Measurements from ENCODE around the gene SBK1. TPM values are rescaled to one million over a fixed set of nuclear protein-coding genes. Genes with fewer than 3 reads are reported as not detected.

SBK1 gene
- total RNA-seq, 4 donors from 2014 or later: 1.3 to 2.7 (median 1.8) TPM

DNA sequence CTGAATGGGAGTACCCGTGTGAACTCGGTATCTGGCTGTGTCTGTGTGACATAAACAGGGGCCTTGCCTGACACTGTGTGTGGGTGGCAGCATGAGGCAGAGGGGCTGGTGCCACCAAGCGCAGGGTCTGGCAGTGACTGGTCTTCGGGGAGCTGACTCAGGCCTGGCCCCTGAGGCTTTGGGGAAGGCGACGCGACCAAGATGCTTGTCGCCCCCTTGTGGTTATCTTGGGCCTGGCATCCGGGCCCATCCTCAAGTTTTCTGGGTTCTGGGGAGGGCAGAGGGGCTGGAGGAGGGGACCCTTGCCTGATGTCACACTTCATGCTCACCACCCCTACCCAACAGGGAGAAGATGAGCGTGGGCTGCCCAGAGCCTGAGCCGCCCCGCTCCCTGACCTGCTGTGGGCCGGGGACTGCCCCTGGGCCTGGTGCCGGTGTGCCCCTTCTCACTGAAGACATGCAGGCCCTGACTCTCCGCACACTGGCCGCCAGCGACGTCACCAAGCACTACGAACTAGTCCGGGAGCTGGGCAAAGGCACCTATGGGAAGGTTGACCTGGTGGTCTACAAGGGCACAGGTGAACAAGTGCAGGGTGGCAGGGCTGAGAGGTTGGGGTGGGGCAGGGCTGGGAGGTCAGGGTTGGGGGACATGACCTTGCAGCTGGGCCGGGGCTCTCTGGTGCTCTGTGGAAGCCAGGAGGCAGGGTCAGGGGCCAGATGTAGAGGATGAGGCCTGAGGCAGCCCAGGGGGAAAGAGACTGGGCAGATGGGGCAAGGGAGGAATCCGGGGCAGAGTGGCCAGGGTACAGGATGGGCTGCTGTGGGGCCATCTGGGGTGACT is 24.9 kb downstream of the SBK1 start:
- H3K4me3 ChIP-seq (ENCODE audit: low read depth, poor library complexity, severe bottlenecking): no peak overlapping the region
- WGBS, 2 donors: 56 to 76% methylated on average over 10 to 22 of the region's 22 CpGs
- no peak for DNase-seq (ENCODE audit: low spot score in 2 of 2)
- intact Hi-C loops (cut with DNase I; ENCODE audit: low total_unique reads): no loop called here
- TF ChIP-seq, protein P1, sequence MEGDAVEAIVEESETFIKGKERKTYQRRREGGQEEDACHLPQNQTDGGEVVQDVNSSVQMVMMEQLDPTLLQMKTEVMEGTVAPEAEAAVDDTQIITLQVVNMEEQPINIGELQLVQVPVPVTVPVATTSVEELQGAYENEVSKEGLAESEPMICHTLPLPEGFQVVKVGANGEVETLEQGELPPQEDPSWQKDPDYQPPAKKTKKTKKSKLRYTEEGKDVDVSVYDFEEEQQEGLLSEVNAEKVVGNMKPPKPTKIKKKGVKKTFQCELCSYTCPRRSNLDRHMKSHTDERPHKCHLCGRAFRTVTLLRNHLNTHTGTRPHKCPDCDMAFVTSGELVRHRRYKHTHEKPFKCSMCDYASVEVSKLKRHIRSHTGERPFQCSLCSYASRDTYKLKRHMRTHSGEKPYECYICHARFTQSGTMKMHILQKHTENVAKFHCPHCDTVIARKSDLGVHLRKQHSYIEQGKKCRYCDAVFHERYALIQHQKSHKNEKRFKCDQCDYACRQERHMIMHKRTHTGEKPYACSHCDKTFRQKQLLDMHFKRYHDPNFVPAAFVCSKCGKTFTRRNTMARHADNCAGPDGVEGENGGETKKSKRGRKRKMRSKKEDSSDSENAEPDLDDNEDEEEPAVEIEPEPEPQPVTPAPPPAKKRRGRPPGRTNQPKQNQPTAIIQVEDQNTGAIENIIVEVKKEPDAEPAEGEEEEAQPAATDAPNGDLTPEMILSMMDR (IDR thresholded peaks at IDR 0.05): no peak
- no peak for TF ChIP-seq POLR2A (IDR thresholded peaks at IDR 0.05)

DNA sequence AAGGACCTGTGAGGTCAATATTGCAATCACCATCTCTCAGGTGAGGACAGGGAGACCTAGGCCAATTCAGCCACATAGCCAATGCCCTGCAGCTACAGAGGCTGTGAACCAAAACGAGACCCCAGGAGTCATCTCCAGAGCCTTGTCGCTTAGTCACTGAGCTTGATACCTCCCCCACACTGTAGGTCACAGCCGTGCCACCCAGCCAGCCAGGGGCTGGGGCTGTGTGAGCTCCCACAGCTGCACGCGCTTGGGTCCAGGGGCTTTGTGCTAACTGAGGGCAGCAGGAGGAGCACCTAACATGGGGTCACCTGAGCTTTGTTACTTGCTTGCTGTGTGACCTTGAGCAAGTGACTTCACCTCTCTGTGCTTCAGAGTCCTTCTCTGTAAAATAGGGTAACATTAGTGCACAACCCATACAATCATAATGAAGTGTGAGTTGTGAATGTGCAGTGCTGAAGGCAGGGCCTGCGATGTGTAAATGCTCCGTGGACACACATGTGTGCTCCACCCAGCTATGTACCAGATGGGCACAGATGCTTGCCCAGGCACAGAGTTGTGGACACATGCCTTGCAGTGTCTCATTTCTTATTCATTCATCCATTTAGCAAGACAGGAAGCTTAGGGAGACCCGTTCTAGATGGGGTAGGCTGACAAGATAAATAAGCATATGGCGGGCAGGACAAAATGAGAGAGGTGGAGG is 25.9 kb downstream of the SBK1 start:
- TF ChIP-seq, protein P1 (IDR thresholded peaks at IDR 0.05): no peak
- no peak for TF ChIP-seq POLR2A (IDR thresholded peaks at IDR 0.05)
- no peak for DNase-seq (ENCODE audit: low spot score in 2 of 2)
- intact Hi-C loops (cut with DNase I; ENCODE audit: low total_unique reads): no loop called here
- H3K4me3 ChIP-seq (ENCODE audit: low read depth, poor library complexity, severe bottlenecking): no peak overlapping the region
- 81 to 85% methylated on average over 7 to 8 of the region's 9 CpGs for WGBS, 2 donors

DNA sequence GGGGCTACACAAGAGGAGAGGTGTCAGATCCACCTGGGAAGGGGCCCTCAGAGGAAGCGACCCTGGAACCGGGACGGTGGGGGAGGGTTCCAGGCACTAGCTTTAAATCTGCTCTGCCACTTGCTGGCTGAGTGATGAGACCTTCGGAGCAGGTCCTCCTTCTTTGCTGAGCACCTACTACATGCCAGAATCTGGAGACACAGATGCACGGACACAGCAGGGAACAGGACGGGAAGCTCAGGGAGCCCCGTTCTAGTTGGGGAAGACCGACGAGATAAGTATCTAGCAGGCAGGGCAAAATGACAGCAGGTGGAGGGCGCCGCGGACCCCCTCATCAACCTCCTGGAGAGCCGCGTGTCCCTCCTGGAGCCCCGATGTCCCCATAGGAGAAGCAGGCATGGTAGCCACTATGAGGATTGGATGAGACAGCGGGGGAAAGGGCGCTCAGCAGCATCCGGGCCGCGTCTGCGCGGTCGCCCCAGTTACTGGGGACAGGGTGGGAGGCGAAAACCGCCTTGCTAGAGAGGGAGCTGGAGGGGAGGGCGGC is 27.2 kb downstream of the SBK1 start:
- no peak overlapping the region for H3K4me3 ChIP-seq (ENCODE audit: low read depth, poor library complexity, severe bottlenecking)
- DNase-seq (ENCODE audit: low spot score in 2 of 2): no peak
- WGBS, 2 donors: 91 to 92% methylated on average over 26 of the region's 26 CpGs
- intact Hi-C loops (cut with DNase I; ENCODE audit: low total_unique reads): no loop called here
- TF ChIP-seq POLR2A (IDR thresholded peaks at IDR 0.05): no peak
- TF ChIP-seq, protein P1 (IDR thresholded peaks at IDR 0.05): no peak

DNA sequence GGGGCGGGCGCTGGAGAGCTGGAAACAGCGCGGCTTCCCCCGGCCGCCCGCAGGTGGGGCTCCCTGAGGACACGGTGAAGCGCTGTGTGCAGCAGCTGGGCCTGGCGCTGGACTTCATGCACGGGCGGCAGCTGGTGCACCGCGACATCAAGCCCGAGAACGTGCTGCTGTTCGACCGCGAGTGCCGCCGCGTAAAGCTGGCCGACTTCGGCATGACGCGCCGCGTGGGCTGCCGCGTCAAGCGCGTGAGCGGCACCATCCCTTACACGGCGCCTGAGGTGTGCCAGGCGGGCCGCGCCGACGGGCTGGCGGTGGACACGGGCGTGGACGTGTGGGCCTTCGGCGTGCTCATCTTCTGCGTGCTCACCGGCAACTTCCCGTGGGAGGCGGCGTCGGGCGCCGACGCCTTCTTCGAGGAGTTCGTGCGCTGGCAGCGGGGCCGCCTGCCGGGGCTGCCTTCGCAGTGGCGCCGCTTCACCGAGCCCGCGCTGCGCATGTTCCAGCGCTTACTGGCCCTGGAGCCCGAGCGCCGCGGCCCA is 27.8 kb downstream of the SBK1 start:
- 96% methylated on average over 72 to 73 of the region's 73 CpGs for WGBS, 2 donors
- TF ChIP-seq, protein P1 (IDR thresholded peaks at IDR 0.05): no peak
- no peak for TF ChIP-seq POLR2A (IDR thresholded peaks at IDR 0.05)
- no peak for DNase-seq (ENCODE audit: low spot score in 2 of 2)
- intact Hi-C loops (cut with DNase I; ENCODE audit: low total_unique reads): no loop called here
- no peak overlapping the region for H3K4me3 ChIP-seq (ENCODE audit: low read depth, poor library complexity, severe bottlenecking)

DNA sequence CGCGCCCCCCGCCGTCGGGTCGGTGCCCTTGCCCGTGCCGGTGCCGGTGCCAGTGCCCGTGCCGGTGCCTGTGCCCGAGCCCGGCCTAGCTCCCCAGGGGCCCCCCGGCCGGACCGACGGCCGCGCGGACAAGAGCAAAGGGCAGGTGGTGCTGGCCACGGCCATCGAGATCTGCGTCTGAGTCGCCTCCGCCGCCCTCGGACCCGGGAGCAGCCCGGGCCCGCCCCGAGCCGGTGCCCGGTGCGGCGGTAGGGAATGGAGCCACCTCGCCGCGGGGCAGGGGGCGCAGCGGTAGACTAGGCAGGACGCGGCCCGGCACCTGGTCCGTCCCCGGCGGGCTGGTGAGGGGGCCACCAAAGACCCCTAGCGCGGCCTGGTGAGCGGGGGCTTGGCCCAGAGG is 28.4 kb downstream of the SBK1 start:
- WGBS, 2 donors: 92 to 94% methylated on average over 30 to 34 of the region's 49 CpGs
- no peak for TF ChIP-seq POLR2A (IDR thresholded peaks at IDR 0.05)
- no peak for DNase-seq (ENCODE audit: low spot score in 2 of 2)
- no peak overlapping the region for H3K4me3 ChIP-seq (ENCODE audit: low read depth, poor library complexity, severe bottlenecking)
- intact Hi-C loops (cut with DNase I; ENCODE audit: low total_unique reads): no loop called here

Data from lower leg skin (tissue), 4 donors.